H9 (cell line): ENCODE data around the gene SLC29A4. TPM values are rescaled to one million over a fixed set of nuclear protein-coding genes. Genes with fewer than 3 reads are reported as not detected.
"Not testable (repeated sequence)": the region's sequence is repeated elsewhere in the genome, so short reads cannot be mapped to it uniquely, and the experiment has no call there.

Experiments
- DNase-seq: peaks from one replicate; pipeline ENCODE4 v3.0.0-alpha.2; 2017
- H2AFZ ChIP-seq: one replicate; pipeline ENCODE4 v1.6.1; 2013; ENCODE audit warnings: mild to moderate bottlenecking, low read length, control low read depth, moderate library complexity
- H2AK5ac ChIP-seq: 2 replicates; pipeline ENCODE4 v1.6.1; 2013; ENCODE audit warnings: low read length, control low read depth, mixed read lengths; ENCODE audit not compliant: insufficient read length
- H2BK120ac ChIP-seq: one replicate; pipeline ENCODE4 v1.6.1; 2013; ENCODE audit warnings: low read depth, mild to moderate bottlenecking, low read length, control low read depth, inconsistent platforms; ENCODE audit not compliant: poor library complexity, severe bottlenecking
- H2BK12ac ChIP-seq: 2 replicates; pipeline ENCODE4 v1.6.1; 2013; ENCODE audit warnings: low read length, control low read depth, mixed read lengths, low read depth; ENCODE audit not compliant: insufficient read length
- H2BK15ac ChIP-seq: 2 replicates; pipeline ENCODE4 v1.6.1; 2013; ENCODE audit warnings: low read depth, low read length, control low read depth
- H2BK20ac ChIP-seq: one replicate; pipeline ENCODE4 v1.6.1; 2013; ENCODE audit warnings: low read depth, mild to moderate bottlenecking, low read length, control low read depth, inconsistent platforms; ENCODE audit not compliant: poor library complexity, severe bottlenecking
- H2BK5ac ChIP-seq: 2 replicates; pipeline ENCODE4 v1.6.1; 2013; ENCODE audit warnings: low read length, control low read depth, mixed read lengths; ENCODE audit not compliant: insufficient read length
- H3K14ac ChIP-seq: 2 replicates; pipeline ENCODE4 v1.6.1; 2013; ENCODE audit warnings: low read length, control low read depth; ENCODE audit not compliant: insufficient read depth
- H3K18ac ChIP-seq: 2 replicates; pipeline ENCODE4 v1.6.1; 2013; ENCODE audit warnings: low read depth, mild to moderate bottlenecking, mixed read lengths, low read length, control low read depth; ENCODE audit not compliant: insufficient read length
- H3K23ac ChIP-seq: 2 replicates; pipeline ENCODE4 v1.6.1; 2013; ENCODE audit warnings: low read length, control low read depth, mixed read lengths, low read depth; ENCODE audit not compliant: insufficient read length
- H3K23me2 ChIP-seq: 2 replicates; pipeline ENCODE4 v1.6.1; 2013; ENCODE audit warnings: low read depth, mild to moderate bottlenecking, mixed read lengths, low read length, control low read depth; ENCODE audit not compliant: insufficient read length, poor library complexity, severe bottlenecking
- H3K27ac ChIP-seq: 2 replicates; pipeline ENCODE4 v1.5.1; 2013; ENCODE audit warnings: low read length, control low read depth, mixed read lengths, low read depth; ENCODE audit not compliant: insufficient read length
- H3K27me3 ChIP-seq: 2 replicates; pipeline ENCODE4 v1.6.1; 2013; ENCODE audit warnings: low read length, control low read depth, inconsistent platforms; ENCODE audit not compliant: insufficient read depth
- H3K4ac ChIP-seq: 2 replicates; pipeline ENCODE4 v1.6.1; 2013; ENCODE audit warnings: low read depth, mild to moderate bottlenecking, control low read depth, inconsistent platforms, low read length, moderate library complexity
- H3K4me1 ChIP-seq: 2 replicates; pipeline ENCODE4 v1.6.1; 2013; ENCODE audit warnings: low read length, control low read depth, inconsistent platforms; ENCODE audit not compliant: insufficient read depth
- H3K4me2 ChIP-seq: 2 replicates; pipeline ENCODE4 v1.6.1; 2013; ENCODE audit warnings: low read length, control low read depth, mixed read lengths; ENCODE audit not compliant: insufficient read length, insufficient read depth
- H3K56ac ChIP-seq: 2 replicates; pipeline ENCODE4 v1.6.1; 2013; ENCODE audit warnings: low read depth, mild to moderate bottlenecking, mixed read lengths, low read length, control low read depth; ENCODE audit not compliant: insufficient read length
- H3K79me1 ChIP-seq: 2 replicates; pipeline ENCODE4 v1.6.1; 2013; ENCODE audit warnings: low read depth, mild to moderate bottlenecking, moderate library complexity, low read length, control low read depth, inconsistent platforms; ENCODE audit not compliant: insufficient read depth, poor library complexity, severe bottlenecking
- H3K79me2 ChIP-seq: 2 replicates; pipeline ENCODE4 v1.6.1; 2013; ENCODE audit warnings: low read length, control low read depth, inconsistent platforms; ENCODE audit not compliant: insufficient read depth
- H3K9ac ChIP-seq: 2 replicates; pipeline ENCODE4 v1.6.1; 2013; ENCODE audit warnings: low read length, control low read depth, mixed read lengths; ENCODE audit not compliant: insufficient read length; ENCODE audit errors: extremely low read depth
- H3K9me3 ChIP-seq: one replicate; pipeline ENCODE4 v1.6.1; 2013; ENCODE audit warnings: low read depth, low read length, inconsistent platforms; ENCODE audit not compliant: control insufficient read depth
- H3T11ph ChIP-seq: one replicate; pipeline ENCODE4 v1.6.1; 2013; ENCODE audit warnings: mild to moderate bottlenecking, low read length, control low read depth, inconsistent platforms
- H4K20me1 ChIP-seq: one replicate; pipeline ENCODE4 v1.6.1; 2013; ENCODE audit not compliant: control insufficient read depth, insufficient read length, insufficient read depth
- H4K5ac ChIP-seq: 2 replicates; pipeline ENCODE4 v1.6.1; 2013; ENCODE audit warnings: low read depth, mild to moderate bottlenecking, mixed read lengths, low read length, control low read depth; ENCODE audit not compliant: insufficient read length
- H4K8ac ChIP-seq: replicated peaks from 2 replicates; pipeline ENCODE4 v1.6.1; 2013; ENCODE audit warnings: low read length, control low read depth, mixed read lengths, low read depth; ENCODE audit not compliant: insufficient read length
- H4K91ac ChIP-seq: 2 replicates; pipeline ENCODE4 v1.6.1; 2013; ENCODE audit warnings: low read depth, mild to moderate bottlenecking, moderate library complexity, mixed read lengths, low read length, control low read depth; ENCODE audit not compliant: insufficient read length
- H3K27ac Mint-ChIP-seq, 3 experiments: 2 replicates in 2 of 3; 3 replicates in 1 of 3; pipeline ENCODE4 v1.8.0; 2020 to 2021; ENCODE audit warnings: mixed read lengths in 3 of 3, mild to moderate bottlenecking in 1 of 3, moderate library complexity in 1 of 3
- H3K27me3 Mint-ChIP-seq: 2 replicates; pipeline ENCODE4 v1.8.0; 2021; ENCODE audit warnings: low read depth, mild to moderate bottlenecking, moderate library complexity, mixed read lengths
- H3K36me3 Mint-ChIP-seq, 3 experiments: 2 replicates in 2 of 3; 3 replicates in 1 of 3; pipeline ENCODE4 v1.8.0; 2020 to 2021; ENCODE audit warnings: low read depth in 3 of 3, mixed read lengths in 3 of 3; ENCODE audit not compliant: insufficient read depth in 1 of 3
- H3K4me1 Mint-ChIP-seq, 2 experiments: 2 replicates each; pipeline ENCODE4 v1.8.0; 2020; ENCODE audit warnings: mixed read lengths in 2 of 2
- H3K4me3 Mint-ChIP-seq, 2 experiments: 2 replicates in 1 of 2; 3 replicates in 1 of 2; pipeline ENCODE4 v1.8.0; 2020 to 2021; ENCODE audit warnings: mild to moderate bottlenecking in 2 of 2, mixed read lengths in 2 of 2, moderate library complexity in 1 of 2
- H3K9me3 Mint-ChIP-seq, 2 experiments: 2 replicates in 1 of 2; 3 replicates in 1 of 2; pipeline ENCODE4 v1.8.0; 2020; ENCODE audit warnings: mild to moderate bottlenecking in 2 of 2, mixed read lengths in 2 of 2, moderate library complexity in 1 of 2
- CTCF ChIP-seq: fragments of 200-600 bp; sonication (generic); conservative IDR thresholded peaks from 3 replicates; pipeline ENCODE4 v1.8.0; 2021; ENCODE audit warnings: antibody characterized with exemption, mild to moderate bottlenecking
- WGBS: extraction: QIAGEN DNeasy Blood & Tissue Kit; methylation state at CpG from one replicate; pipeline ENCODE4 v1.1.7; 2013; ENCODE audit warnings: missing lambda C conversion rate, low lambda C conversion rate, mixed read lengths; ENCODE audit not compliant: insufficient read length; ENCODE audit errors: extremely low coverage; 5-methylcytosine and 5-hydroxymethylcytosine counted together
- total RNA-seq: library from RNA; stranded (reverse); gene quantifications from 2 replicates; pipeline ENCODE4 v1.2.1, GENCODE V29; 2021

Gene SLC29A4
- total RNA-seq, 1 experiment from 2014 or later, result 12.4 TPM

GRCh38 chr7:5315761-5316160 is 33.0 kb downstream of the SLC29A4 start:
- no peak overlapping the region for H2BK5ac ChIP-seq
- Mint-ChIP-seq H3K4me3 (no peak overlapping the region), H3K36me3 (peaks cover 2 to 28% (median 11%) of the 10 kb centered on the region in 3 experiments; a peak in 5 of 7 replicates), H3K27me3 (peaks cover 2% of the 10 kb centered on the region; the same call in 1 of the 2 replicates), H3K4me1 (no peaks in the 10 kb centered on the region), H3K9me3 (peaks cover 14 to 18% of the 10 kb centered on the region in 2 experiments), H3K27ac (no peak overlapping the region)
- no peak overlapping the region for H2BK12ac ChIP-seq
- H3K4me1 ChIP-seq, result no peaks in the 10 kb centered on the region
- no peaks in the 10 kb centered on the region for H3K27me3 ChIP-seq
- no peak overlapping the region for H3K56ac ChIP-seq
- no peak overlapping the region for H4K5ac ChIP-seq
- H3K79me2 ChIP-seq, result no peaks in the 10 kb centered on the region
- no peak overlapping the region for H2AFZ ChIP-seq
- no peaks in the 10 kb centered on the region for H3K79me1 ChIP-seq
- no CpG with 5 or more reads among the region's 14 CpGs for WGBS
- H3K9me3 ChIP-seq, result no peaks in the 10 kb centered on the region
- H3K4me2 ChIP-seq, result no peak overlapping the region
- no peak overlapping the region for H2BK120ac ChIP-seq
- no peak overlapping the region for H3K18ac ChIP-seq
- H3K23me2 ChIP-seq, result no peaks in the 10 kb centered on the region
- H3K23ac ChIP-seq, result no peak overlapping the region
- H2AK5ac ChIP-seq, result no peak overlapping the region
- no peak overlapping the region for H4K91ac ChIP-seq
- H2BK15ac ChIP-seq, result no peak overlapping the region
- no peak overlapping the region for H2BK20ac ChIP-seq
- DNase-seq, result no peak
- H3K27ac ChIP-seq, result no peak overlapping the region
- TF ChIP-seq CTCF, result no peak
- H3K4ac ChIP-seq, result no peak overlapping the region
- no peak overlapping the region for H3K14ac ChIP-seq
- no peak overlapping the region for H3T11ph ChIP-seq
- no peak overlapping the region for H3K9ac ChIP-seq
- H4K8ac ChIP-seq, result no peak overlapping the region
- no peaks in the 10 kb centered on the region for H4K20me1 ChIP-seq

- WGBS, result no CpG with 5 or more reads among the region's 5 CpGs
- not testable (repeated sequence) for H3K27ac Mint-ChIP-seq
These were observed 35.9 kb downstream of the SLC29A4 start for GRCh38 chr7:5318613-5319012.

More at GRCh38 chr7:5318613-5319012, 35.9 kb downstream of the SLC29A4 start:
- not testable (repeated sequence) for H2BK120ac ChIP-seq, H4K5ac ChIP-seq, H4K20me1 ChIP-seq, H3K4me3 Mint-ChIP-seq, H3K23ac ChIP-seq, H3K23me2 ChIP-seq, H3K56ac ChIP-seq, H2BK15ac ChIP-seq, H3K79me2 ChIP-seq, H3K4ac ChIP-seq, H4K8ac ChIP-seq, H3K18ac ChIP-seq, H3K27me3 ChIP-seq, H3K79me1 ChIP-seq, H3K4me2 ChIP-seq, H3K9ac ChIP-seq, H2AFZ ChIP-seq, H3K9me3 ChIP-seq, H3K27me3 Mint-ChIP-seq, H3T11ph ChIP-seq, H4K91ac ChIP-seq, H2AK5ac ChIP-seq, DNase-seq, H3K4me1 Mint-ChIP-seq, H2BK5ac ChIP-seq, H3K27ac ChIP-seq, H3K4me1 ChIP-seq, H2BK20ac ChIP-seq, H2BK12ac ChIP-seq, H3K14ac ChIP-seq
- Mint-ChIP-seq H3K9me3 (peaks cover 14 to 18% of the 10 kb centered on the region in 2 experiments), H3K36me3 (peaks cover 2 to 24% (median 11%) of the 10 kb centered on the region in 3 experiments; a peak in 5 of 7 replicates)
